ENCODE data around the gene SCAPER.

Gene SCAPER

GRCh38 chr15:76468722-76469121 is 436.4 kb downstream of the SCAPER start:
- Histone ChIP-seq H3K27ac (ENCODE audit: low read depth, low read length) (no peak overlapping the region), H3K27me3 (ENCODE audit: control insufficient read depth in 1 of 2, insufficient read depth in 2 of 2, low read length in 2 of 2) (no peaks in the 10 kb centered on the region), H3K4me3 (ENCODE audit: low read depth in 1 of 2, low read length in 2 of 2) (no peak overlapping the region), H3K9ac (ENCODE audit: low read length) (no peak overlapping the region), H3K4me1 (ENCODE audit: insufficient read depth, low read length) (no peaks in the 10 kb centered on the region), H3K36me3 (ENCODE audit: insufficient read depth, low read length) (no peaks in the 10 kb centered on the region), H3K9me3 (ENCODE audit: low read length) (no peaks in the 10 kb centered on the region)

GRCh38 chr15:76467136-76467535 is 438.0 kb downstream of the SCAPER start:
- Histone ChIP-seq H3K9me3 (ENCODE audit: low read length) (no peaks in the 10 kb centered on the region), H3K27me3 (ENCODE audit: control insufficient read depth in 1 of 2, insufficient read depth in 2 of 2, low read length in 2 of 2) (no peaks in the 10 kb centered on the region), H3K36me3 (ENCODE audit: insufficient read depth, low read length) (no peaks in the 10 kb centered on the region), H3K4me3 (ENCODE audit: low read depth in 1 of 2, low read length in 2 of 2) (no peak overlapping the region), H3K4me1 (ENCODE audit: insufficient read depth, low read length) (no peaks in the 10 kb centered on the region), H3K27ac (ENCODE audit: low read depth, low read length) (no peak overlapping the region), H3K9ac (ENCODE audit: low read length) (no peak overlapping the region)

- Histone ChIP-seq H3K36me3 (ENCODE audit: insufficient read depth, low read length) (no peaks in the 10 kb centered on the region), H3K27ac (ENCODE audit: low read depth, low read length) (no peak overlapping the region), H3K9ac (ENCODE audit: low read length) (no peak overlapping the region), H3K4me3 (ENCODE audit: low read depth in 1 of 2, low read length in 2 of 2) (no peak overlapping the region), H3K4me1 (ENCODE audit: insufficient read depth, low read length) (no peaks in the 10 kb centered on the region), H3K27me3 (ENCODE audit: control insufficient read depth in 1 of 2, insufficient read depth in 2 of 2, low read length in 2 of 2) (no peaks in the 10 kb centered on the region), H3K9me3 (ENCODE audit: low read length) (no peaks in the 10 kb centered on the region)
Measured at GRCh38 chr15:76465728-76466127, 439.4 kb downstream of the SCAPER start.

GRCh38 chr15:76464247-76464646 is 440.9 kb downstream of the SCAPER start:
- H3K9me3 ChIP-seq (ENCODE audit: low read length) = no peaks in the 10 kb centered on the region
- H3K9ac ChIP-seq (ENCODE audit: low read length) = no peak overlapping the region
- H3K27ac ChIP-seq (ENCODE audit: low read depth, low read length) = no peak overlapping the region
- no peak overlapping the region for H3K4me3 ChIP-seq (ENCODE audit: low read depth in 1 of 2, low read length in 2 of 2)
- no peaks in the 10 kb centered on the region for H3K4me1 ChIP-seq (ENCODE audit: insufficient read depth, low read length)
- H3K36me3 ChIP-seq (ENCODE audit: insufficient read depth, low read length) = no peaks in the 10 kb centered on the region
- no peaks in the 10 kb centered on the region for H3K27me3 ChIP-seq (ENCODE audit: control insufficient read depth in 1 of 2, insufficient read depth in 2 of 2, low read length in 2 of 2)

- no peaks in the 10 kb centered on the region for H3K4me1 ChIP-seq (ENCODE audit: insufficient read depth, low read length)
- no peaks in the 10 kb centered on the region for H3K9me3 ChIP-seq (ENCODE audit: low read length)
- H3K9ac ChIP-seq (ENCODE audit: low read length) = no peak overlapping the region
- no peak overlapping the region for H3K27ac ChIP-seq (ENCODE audit: low read depth, low read length)
- H3K27me3 ChIP-seq (ENCODE audit: control insufficient read depth in 1 of 2, insufficient read depth in 2 of 2, low read length in 2 of 2) = no peaks in the 10 kb centered on the region
- no peaks in the 10 kb centered on the region for H3K36me3 ChIP-seq (ENCODE audit: insufficient read depth, low read length)
- H3K4me3 ChIP-seq (ENCODE audit: low read depth in 1 of 2, low read length in 2 of 2) = no peak overlapping the region
Measured at GRCh38 chr15:76460871-76461270, 444.3 kb downstream of the SCAPER start.

- Histone ChIP-seq H3K9ac (ENCODE audit: low read length) (no peak overlapping the region), H3K27me3 (ENCODE audit: control insufficient read depth in 1 of 2, insufficient read depth in 2 of 2, low read length in 2 of 2) (no peaks in the 10 kb centered on the region), H3K4me3 (ENCODE audit: low read depth in 1 of 2, low read length in 2 of 2) (no peak overlapping the region), H3K9me3 (ENCODE audit: low read length) (no peaks in the 10 kb centered on the region), H3K27ac (ENCODE audit: low read depth, low read length) (no peak overlapping the region), H3K36me3 (ENCODE audit: insufficient read depth, low read length) (no peaks in the 10 kb centered on the region), H3K4me1 (ENCODE audit: insufficient read depth, low read length) (no peaks in the 10 kb centered on the region)
Measured at GRCh38 chr15:76460347-76460746, 444.8 kb downstream of the SCAPER start.

- Histone ChIP-seq H3K27ac (ENCODE audit: low read depth, low read length) (no peak overlapping the region), H3K9ac (ENCODE audit: low read length) (no peak overlapping the region), H3K4me1 (ENCODE audit: insufficient read depth, low read length) (no peaks in the 10 kb centered on the region), H3K36me3 (ENCODE audit: insufficient read depth, low read length) (no peaks in the 10 kb centered on the region), H3K9me3 (ENCODE audit: low read length) (no peaks in the 10 kb centered on the region), H3K27me3 (ENCODE audit: control insufficient read depth in 1 of 2, insufficient read depth in 2 of 2, low read length in 2 of 2) (no peaks in the 10 kb centered on the region), H3K4me3 (ENCODE audit: low read depth in 1 of 2, low read length in 2 of 2) (no peak overlapping the region)
Measured at GRCh38 chr15:76451540-76451939, 453.6 kb downstream of the SCAPER start.

GRCh38 chr15:76449455-76449854 is 455.7 kb downstream of the SCAPER start:
- H3K27ac ChIP-seq (ENCODE audit: low read depth, low read length) = no peak overlapping the region
- no peak overlapping the region for H3K4me3 ChIP-seq (ENCODE audit: low read depth in 1 of 2, low read length in 2 of 2)
- H3K9ac ChIP-seq (ENCODE audit: low read length) = no peak overlapping the region
- H3K4me1 ChIP-seq (ENCODE audit: insufficient read depth, low read length) = no peaks in the 10 kb centered on the region
- no peaks in the 10 kb centered on the region for H3K27me3 ChIP-seq (ENCODE audit: control insufficient read depth in 1 of 2, insufficient read depth in 2 of 2, low read length in 2 of 2)
- no peaks in the 10 kb centered on the region for H3K9me3 ChIP-seq (ENCODE audit: low read length)
- H3K36me3 ChIP-seq (ENCODE audit: insufficient read depth, low read length) = no peaks in the 10 kb centered on the region

- Histone ChIP-seq H3K27ac (ENCODE audit: low read depth, low read length) (no peak overlapping the region), H3K4me1 (ENCODE audit: insufficient read depth, low read length) (no peaks in the 10 kb centered on the region)
Measured at GRCh38 chr15:76448755-76449154, 456.4 kb downstream of the SCAPER start.

GRCh38 chr15:76447728-76448441 is 457.3 kb downstream of the SCAPER start:
- Histone ChIP-seq H3K4me1 (ENCODE audit: insufficient read depth, low read length) (no peaks in the 10 kb centered on the region), H3K27me3 (ENCODE audit: control insufficient read depth in 1 of 2, insufficient read depth in 2 of 2, low read length in 2 of 2) (no peaks in the 10 kb centered on the region), H3K4me3 (ENCODE audit: low read depth in 1 of 2, low read length in 2 of 2) (no peak overlapping the region), H3K9me3 (ENCODE audit: low read length) (no peaks in the 10 kb centered on the region), H3K27ac (ENCODE audit: low read depth, low read length) (no peak overlapping the region), H3K9ac (ENCODE audit: low read length) (no peak overlapping the region), H3K36me3 (ENCODE audit: insufficient read depth, low read length) (no peaks in the 10 kb centered on the region)

More at GRCh38 chr15:76448755-76449154, 456.4 kb downstream of the SCAPER start:
- no peaks in the 10 kb centered on the region for H3K9me3 ChIP-seq (ENCODE audit: low read length)
- no peak overlapping the region for H3K4me3 ChIP-seq (ENCODE audit: low read depth in 1 of 2, low read length in 2 of 2)
- H3K36me3 ChIP-seq (ENCODE audit: insufficient read depth, low read length) = no peaks in the 10 kb centered on the region
- H3K9ac ChIP-seq (ENCODE audit: low read length) = no peak overlapping the region
- no peaks in the 10 kb centered on the region for H3K27me3 ChIP-seq (ENCODE audit: control insufficient read depth in 1 of 2, insufficient read depth in 2 of 2, low read length in 2 of 2)

GRCh38 chr15:76440441-76440840 is 464.7 kb downstream of the SCAPER start:
- no peak overlapping the region for H3K9ac ChIP-seq (ENCODE audit: low read length)
- no peaks in the 10 kb centered on the region for H3K27me3 ChIP-seq (ENCODE audit: control insufficient read depth in 1 of 2, insufficient read depth in 2 of 2, low read length in 2 of 2)
- H3K4me1 ChIP-seq (ENCODE audit: insufficient read depth, low read length) = no peaks in the 10 kb centered on the region
- no peak overlapping the region for H3K4me3 ChIP-seq (ENCODE audit: low read depth in 1 of 2, low read length in 2 of 2)
- H3K36me3 ChIP-seq (ENCODE audit: insufficient read depth, low read length) = no peaks in the 10 kb centered on the region
- H3K9me3 ChIP-seq (ENCODE audit: low read length) = no peaks in the 10 kb centered on the region
- no peak overlapping the region for H3K27ac ChIP-seq (ENCODE audit: low read depth, low read length)

- no peak overlapping the region for H3K9ac ChIP-seq (ENCODE audit: low read length)
- H3K27me3 ChIP-seq (ENCODE audit: control insufficient read depth in 1 of 2, insufficient read depth in 2 of 2, low read length in 2 of 2) = no peaks in the 10 kb centered on the region
- no peaks in the 10 kb centered on the region for H3K36me3 ChIP-seq (ENCODE audit: insufficient read depth, low read length)
- H3K4me3 ChIP-seq (ENCODE audit: low read depth in 1 of 2, low read length in 2 of 2) = no peak overlapping the region
- no peaks in the 10 kb centered on the region for H3K4me1 ChIP-seq (ENCODE audit: insufficient read depth, low read length)
- no peak overlapping the region for H3K27ac ChIP-seq (ENCODE audit: low read depth, low read length)
- no peaks in the 10 kb centered on the region for H3K9me3 ChIP-seq (ENCODE audit: low read length)
Measured at GRCh38 chr15:76439542-76439941, 465.6 kb downstream of the SCAPER start.

Measured in muscle layer of colon (tissue), 2 donors.